NK-92 treated with Interleukin-12 subunit alpha and Interleukin-12 subunit beta, amount 100 ng/mL, for 24 hours (cell line): Measurements from ENCODE around the gene SLCO4A1.

Source experiments
- DNase-seq: peaks from one replicate; lab custom pipeline; 2025; lab: John Stamatoyannopoulos, UW

Gene SLCO4A1

GRCh38 chr20:62607366-62608217 is 34.7 kb upstream of the SLCO4A1 start:
- DNase-seq: no peak

GRCh38 chr20:62608218-62608565 is 34.1 kb upstream of the SLCO4A1 start:
- DNase-seq: no peak

- DNase-seq: no peak
These were observed 33.0 kb upstream of the SLCO4A1 start for GRCh38 chr20:62609279-62609720.

- no peak for DNase-seq
These were observed 32.2 kb upstream of the SLCO4A1 start for GRCh38 chr20:62609811-62610757.

- no peak for DNase-seq
These were observed 31.3 kb upstream of the SLCO4A1 start for GRCh38 chr20:62611012-62611411.

GRCh38 chr20:62611819-62612218 is 30.5 kb upstream of the SLCO4A1 start:
- no peak for DNase-seq

GRCh38 chr20:62614085-62614960 is 28.0 kb upstream of the SLCO4A1 start:
- DNase-seq: no peak

- DNase-seq: no peak
These were observed 27.2 kb upstream of the SLCO4A1 start for GRCh38 chr20:62614961-62615680.

GRCh38 chr20:62615750-62616251 is 26.5 kb upstream of the SLCO4A1 start:
- DNase-seq: no peak

- peak; percentile 77 for DNase-seq
These were observed 25.3 kb upstream of the SLCO4A1 start for GRCh38 chr20:62616728-62617621.

GRCh38 chr20:62617711-62618483 is 24.4 kb upstream of the SLCO4A1 start:
- DNase-seq: peak; percentile 85

GRCh38 chr20:62618611-62619529 is 23.4 kb upstream of the SLCO4A1 start:
- DNase-seq: peak; percentile 89

GRCh38 chr20:62620625-62621024 is 21.7 kb upstream of the SLCO4A1 start:
- no peak for DNase-seq

GRCh38 chr20:62621251-62622110 is 20.8 kb upstream of the SLCO4A1 start:
- no peak for DNase-seq

GRCh38 chr20:62622178-62622876 is 20.0 kb upstream of the SLCO4A1 start:
- DNase-seq: no peak

GRCh38 chr20:62622877-62623487 is 19.3 kb upstream of the SLCO4A1 start:
- DNase-seq: no peak
